GM19193 (cell line): ENCODE measurements around the gene PRKCE.

Experiments used
- POLR2A ChIP-seq: IDR thresholded peaks from 4 replicates; pipeline ENCODE4 v1.6.1; 2011; ENCODE audit not compliant: insufficient read depth, insufficient read length; ENCODE audit errors: extremely low read depth

Gene PRKCE

GRCh38 chr2:45836316-45836715 is 184.8 kb downstream of the PRKCE start:
- no peak for TF ChIP-seq POLR2A

GRCh38 chr2:45836740-45837139 is 185.3 kb downstream of the PRKCE start:
- TF ChIP-seq POLR2A, result no peak

GRCh38 chr2:45837812-45838341 is 186.4 kb downstream of the PRKCE start:
- TF ChIP-seq POLR2A, result no peak

- no peak for TF ChIP-seq POLR2A
Measured at GRCh38 chr2:45839508-45840251, 188.2 kb downstream of the PRKCE start.

GRCh38 chr2:45840481-45840880 is 189.0 kb downstream of the PRKCE start:
- no peak for TF ChIP-seq POLR2A

- TF ChIP-seq POLR2A, result no peak
Measured at GRCh38 chr2:45841752-45842407, 190.4 kb downstream of the PRKCE start.

GRCh38 chr2:45843136-45843535 is 191.7 kb downstream of the PRKCE start:
- TF ChIP-seq POLR2A, result no peak

GRCh38 chr2:45844796-45845457 is 193.5 kb downstream of the PRKCE start:
- TF ChIP-seq POLR2A, result no peak

- TF ChIP-seq POLR2A, result no peak
Measured at GRCh38 chr2:45845566-45845965, 194.1 kb downstream of the PRKCE start.

GRCh38 chr2:45849491-45850283 is 198.2 kb downstream of the PRKCE start:
- TF ChIP-seq POLR2A, result no peak

- no peak for TF ChIP-seq POLR2A
Measured at GRCh38 chr2:45850558-45850957, 199.1 kb downstream of the PRKCE start.

- no peak for TF ChIP-seq POLR2A
Measured at GRCh38 chr2:45851111-45851510, 199.6 kb downstream of the PRKCE start.

GRCh38 chr2:45851576-45852304 is 200.3 kb downstream of the PRKCE start:
- TF ChIP-seq POLR2A, result no peak
